Fibroblast of mammary gland (primary cell): ENCODE results near the gene LEFTY1.
A peak's percentile ranks its signal among the peaks of the same experiment; 100 is the strongest.

ENCODE experiments used
- DNase-seq: peaks from one replicate; pipeline ENCODE4 v3.0.0-alpha.2; 2010; ENCODE audit warnings: low read depth
- H3K4me3 ChIP-seq: 2 replicates; pipeline ENCODE4 v1.5.1; 2011; ENCODE audit warnings: low read depth, mild to moderate bottlenecking, low read length, moderate library complexity; ENCODE audit not compliant: control insufficient read depth
- TF ChIP-seq, protein P1 (sequence below): conservative IDR thresholded peaks from 2 replicates; pipeline ENCODE4 v1.5.1; 2011; ENCODE audit warnings: low read depth, low read length, inconsistent platforms; ENCODE audit not compliant: control insufficient read depth, insufficient read depth

Gene LEFTY1

DNA sequence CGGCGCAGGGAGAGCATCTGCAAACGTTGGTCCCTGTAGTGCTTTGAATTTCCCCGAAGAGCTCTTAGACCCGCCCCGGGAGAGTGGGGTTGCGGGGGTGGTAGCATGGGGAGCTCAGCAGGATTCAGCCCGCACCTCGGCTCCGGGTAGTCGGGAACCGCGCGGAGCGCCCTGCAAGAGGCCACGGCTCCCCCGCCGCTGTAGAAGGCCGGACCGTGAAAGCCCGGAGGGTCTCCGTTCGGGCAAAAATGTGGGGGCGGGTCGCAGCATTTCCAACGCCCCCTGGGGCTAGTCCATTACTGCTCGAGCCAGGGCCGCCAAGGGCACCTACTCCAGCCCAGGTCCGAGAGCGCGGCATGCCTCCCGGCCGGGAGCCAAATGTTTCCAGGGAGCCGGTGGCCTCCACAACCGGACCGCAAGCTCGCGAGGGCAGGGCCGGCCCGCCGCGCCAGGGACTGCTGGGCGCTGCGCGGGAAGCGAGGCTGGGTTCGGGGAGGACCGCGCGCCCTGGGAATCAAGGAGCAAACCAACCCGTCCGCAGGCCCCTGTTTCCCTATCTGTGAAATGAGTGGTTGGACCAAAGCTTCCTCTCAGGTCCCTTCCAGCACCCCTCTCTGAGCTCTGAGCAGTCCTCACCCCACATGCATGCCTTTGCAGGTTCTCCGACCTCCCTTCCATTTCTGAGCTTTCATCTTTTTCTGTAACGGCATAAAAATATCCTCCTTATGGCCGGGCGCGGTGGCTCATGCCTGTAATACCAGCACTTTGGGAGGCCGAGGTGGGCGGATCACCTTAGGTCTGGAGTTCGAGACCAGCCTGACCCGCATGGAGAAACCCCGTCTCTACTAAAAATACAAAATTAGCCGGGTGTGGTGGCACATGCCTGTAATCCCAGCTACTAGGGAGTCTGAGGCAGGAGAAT, 6.0 kb downstream of the LEFTY1 start:
- DNase-seq = peak; percentile 38
- peak overlapping the region; percentile 92 for H3K4me3 ChIP-seq
- TF ChIP-seq, protein P1, sequence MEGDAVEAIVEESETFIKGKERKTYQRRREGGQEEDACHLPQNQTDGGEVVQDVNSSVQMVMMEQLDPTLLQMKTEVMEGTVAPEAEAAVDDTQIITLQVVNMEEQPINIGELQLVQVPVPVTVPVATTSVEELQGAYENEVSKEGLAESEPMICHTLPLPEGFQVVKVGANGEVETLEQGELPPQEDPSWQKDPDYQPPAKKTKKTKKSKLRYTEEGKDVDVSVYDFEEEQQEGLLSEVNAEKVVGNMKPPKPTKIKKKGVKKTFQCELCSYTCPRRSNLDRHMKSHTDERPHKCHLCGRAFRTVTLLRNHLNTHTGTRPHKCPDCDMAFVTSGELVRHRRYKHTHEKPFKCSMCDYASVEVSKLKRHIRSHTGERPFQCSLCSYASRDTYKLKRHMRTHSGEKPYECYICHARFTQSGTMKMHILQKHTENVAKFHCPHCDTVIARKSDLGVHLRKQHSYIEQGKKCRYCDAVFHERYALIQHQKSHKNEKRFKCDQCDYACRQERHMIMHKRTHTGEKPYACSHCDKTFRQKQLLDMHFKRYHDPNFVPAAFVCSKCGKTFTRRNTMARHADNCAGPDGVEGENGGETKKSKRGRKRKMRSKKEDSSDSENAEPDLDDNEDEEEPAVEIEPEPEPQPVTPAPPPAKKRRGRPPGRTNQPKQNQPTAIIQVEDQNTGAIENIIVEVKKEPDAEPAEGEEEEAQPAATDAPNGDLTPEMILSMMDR = no peak

- peak; percentile 76 for DNase-seq
- peak within 1 kb of the TSS; percentile 92 for H3K4me3 ChIP-seq
- TF ChIP-seq, protein P1 = no peak
Observed at GRCh38 chr1:225881959-225882693, 6.8 kb downstream of the LEFTY1 start, which contains the start of gene TMEM63A. Gene TMEM63A, minus strand, starts transcription at chr1:225882380. Its CDS starts 4,800 bp downstream, at chr1:225877580.

DNA sequence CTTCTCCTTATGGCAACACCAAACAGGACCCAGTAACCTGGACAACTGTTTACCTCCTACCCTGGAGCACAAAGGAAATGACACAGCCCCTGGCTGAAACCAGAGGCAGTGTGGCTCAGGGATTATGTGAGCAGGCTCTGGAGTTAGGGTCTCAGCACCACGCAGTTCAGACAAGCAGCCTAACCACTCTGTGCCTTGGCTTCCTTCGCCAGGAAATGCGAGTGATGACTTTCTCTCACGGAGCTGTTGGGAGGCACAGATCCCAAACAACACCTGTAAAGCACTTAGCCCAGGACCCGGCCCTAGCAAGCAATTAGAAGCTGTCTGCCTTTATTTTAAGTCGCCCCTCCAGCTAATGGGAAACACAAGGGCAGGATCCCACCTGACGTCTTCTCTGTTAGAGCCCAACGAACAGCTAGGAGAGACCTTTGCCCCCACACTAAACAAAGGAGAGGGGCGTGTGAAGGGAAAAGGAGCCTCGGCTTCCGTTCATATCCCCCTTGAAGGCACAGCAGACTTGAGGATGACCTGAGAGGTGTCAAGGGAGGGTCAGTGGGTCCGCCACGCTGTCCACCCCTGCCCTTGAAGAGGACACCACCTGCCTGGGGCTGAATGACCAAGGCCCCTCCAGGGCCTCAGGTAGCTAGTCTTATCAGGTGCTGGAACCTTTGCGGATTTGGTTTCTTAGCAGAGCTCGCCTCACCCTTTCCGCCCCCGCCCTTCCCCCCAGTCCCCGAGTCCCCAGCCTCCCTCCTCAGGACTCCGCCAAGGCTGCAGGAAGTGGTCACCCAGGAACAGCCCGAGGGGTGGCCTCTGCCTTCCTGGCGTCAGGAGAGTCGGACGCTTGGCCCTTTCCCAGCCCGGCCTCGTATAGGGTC, 7.6 kb downstream of the LEFTY1 start:
- DNase-seq = peak; percentile 30
- peak overlapping the region; percentile 92 for H3K4me3 ChIP-seq
- TF ChIP-seq, protein P1 = no peak

DNA sequence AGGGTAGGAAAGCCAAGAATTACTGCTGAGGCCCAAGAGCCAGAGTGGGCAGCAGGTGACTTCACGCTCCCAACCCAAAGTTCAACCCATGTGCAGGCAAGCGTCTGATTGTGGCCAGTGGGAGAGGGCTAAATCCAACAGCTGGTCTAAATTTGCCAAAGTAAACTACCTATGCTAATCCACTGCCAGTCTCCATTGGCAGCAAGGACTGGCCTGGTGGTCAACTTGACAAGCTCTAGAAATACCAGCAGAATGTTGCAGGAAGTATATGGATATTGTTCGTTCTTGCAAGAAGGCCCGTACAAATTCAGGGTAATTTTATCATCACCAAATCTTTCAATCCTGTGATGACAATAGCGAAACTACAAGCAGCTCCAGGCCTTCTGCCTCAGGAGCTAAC, 8.3 kb downstream of the LEFTY1 start:
- H3K4me3 ChIP-seq = no peak overlapping the region
- no peak for DNase-seq
- TF ChIP-seq, protein P1 = no peak

GRCh38 chr1:225880222-225880588, 8.7 kb downstream of the LEFTY1 start:
- TF ChIP-seq, protein P1 = no peak
- no peak overlapping the region for H3K4me3 ChIP-seq

More at GRCh38 chr1:225880222-225880588, 8.7 kb downstream of the LEFTY1 start:
- no peak for DNase-seq
